ENCODE results near the gene BMP4. TPM values are rescaled to one million over a fixed set of nuclear protein-coding genes. Genes with fewer than 3 reads are reported as not detected.

BMP4 gene
- total and polyA plus RNA-seq, 10 of the 15 experiments (the other 5 are each of a cell fraction or from before 2014, with no cell fraction given) = 0.11 to 1.8 (median 0.60) TPM; not detected in 1

GRCh38 chr14:53967606-53968005, 11.0 kb upstream of the BMP4 start (continued):
- TF ChIP-seq SKIL (IDR thresholded peaks at IDR 0.05; ENCODE audit: low read depth, poor library complexity, severe bottlenecking) = no peak
- no peak for TF ChIP-seq SUPT20H (IDR thresholded peaks at IDR 0.05; ENCODE audit: borderline replicate concordance, control insufficient read depth, low read depth, low read length)

DNA sequence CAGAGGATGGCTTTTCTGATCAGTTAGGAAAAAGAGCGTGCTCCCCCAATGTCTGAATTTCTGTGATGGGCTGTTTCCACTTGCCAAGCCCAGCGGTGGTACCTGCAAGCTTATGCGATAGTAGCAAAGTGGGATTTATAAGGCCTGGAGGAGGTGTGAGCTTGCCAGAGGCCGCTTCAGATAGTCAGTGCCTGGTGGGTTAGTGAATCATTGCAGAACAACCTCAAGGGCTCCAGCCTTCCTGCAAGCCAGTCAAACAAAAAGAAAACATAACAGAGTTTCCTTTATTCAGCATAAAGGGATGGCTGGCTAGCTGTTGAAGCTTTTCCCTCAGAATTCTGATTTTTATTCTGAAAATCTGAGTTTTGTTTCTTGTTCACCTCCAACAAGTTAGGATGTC, 7.6 kb upstream of the BMP4 start:
- no peak overlapping the region for H3K27ac ChIP-seq (ENCODE audit: control insufficient read depth, insufficient read depth)
- no peak for ATAC-seq
- no peak overlapping the region for H2AFZ ChIP-seq (ENCODE audit: control insufficient read depth, low read depth, low read length)
- no peak for FAIRE-seq
- BruUV-seq (replicated peaks) = no TSS peak
- DNase-seq (ENCODE audit: low read depth, low spot score) = no peak
- no peaks in the 10 kb centered on the region for H3K79me2 ChIP-seq (ENCODE audit: control insufficient read depth, insufficient read depth, low read length)
- WGBS (ENCODE audit: insufficient coverage, insufficient replicate concordance, low lambda C conversion rate, missing lambda C conversion rate) = 17% methylated on average over 4 of the region's 4 CpGs
- no peak overlapping the region for H3K9ac ChIP-seq (ENCODE audit: control insufficient read depth, insufficient read depth, low read length)
- no peaks in the 10 kb centered on the region for H4K20me1 ChIP-seq (ENCODE audit: control insufficient read depth, insufficient read depth)
- TF ChIP-seq SUZ12 (IDR thresholded peaks at IDR 0.05; ENCODE audit: unreplicated experiment) = no peak
- TF ChIP-seq ZBED1 (IDR thresholded peaks at IDR 0.05; ENCODE audit: borderline replicate concordance) = no peak
- no peak for TF ChIP-seq MTA3 (IDR thresholded peaks at IDR 0.05; ENCODE audit: borderline replicate concordance, low read length)
- no peak for TF ChIP-seq RBBP5 (conservative IDR thresholded peaks at IDR 0.05)
- ChIA-PET CTCF (no interaction called here), POLR2A (no interaction called here), RAD21 (ENCODE audit: unreplicated experiment) (no interaction called here), SMC1A (ENCODE audit: uncharacterized antibody, unreplicated experiment) (no interaction called here)
- no peak overlapping the region for H3K4me3 ChIP-seq
- no peaks in the 10 kb centered on the region for H3K36me3 ChIP-seq (ENCODE audit: control insufficient read depth in 2 of 2, insufficient read depth in 2 of 2, low read length in 1 of 2)
- no peak overlapping the region for H3K4me2 ChIP-seq (ENCODE audit: control insufficient read depth, insufficient read depth)
- H3K9me3 ChIP-seq (replicated peaks; ENCODE audit: control insufficient read depth, insufficient read depth, low read length) = no peaks in the 10 kb centered on the region
- H3K4me1 ChIP-seq (ENCODE audit: control insufficient read depth, insufficient read depth, low read length) = no peaks in the 10 kb centered on the region
- peaks cover 8 to 12% of the 10 kb centered on the region in 2 experiments for H3K27me3 ChIP-seq (replicated peaks in 1 of 2; ENCODE audit: control insufficient read depth in 2 of 2, insufficient read depth in 2 of 2, low read length in 1 of 2)
- in situ Hi-C loops (cut with MboI) = no loop called here
- intact Hi-C loops (cut with micrococcal nuclease; ENCODE audit: unreplicated experiment) = no loop called here

Measured in GM12878 (cell line).